Transverse colon (tissue), 4 donors: ENCODE measurements around the gene HLA-DRA.

Experiments used
- EP300 ChIP-seq: sonication (generic); formaldehyde crosslinking; IDR thresholded peaks from one replicate; pipeline ENCODE4 v1.6.1; 2017; ENCODE audit warnings: antibody characterized with exemption, low read depth
- POLR2A ChIP-seq: fragments of 450-650 bp; IDR thresholded peaks from one replicate; pipeline ENCODE4 v1.6.1; 2016; ENCODE audit warnings: antibody characterized with exemption, mild to moderate bottlenecking, moderate library complexity
- POLR2AphosphoS5 ChIP-seq, 3 donors: sonication (generic); formaldehyde crosslinking; IDR thresholded peaks; one replicate each; pipeline ENCODE4 v1.6.1; 2016; ENCODE audit warnings: antibody characterized with exemption in 3 of 3
- TF ChIP-seq, protein P1 (sequence below), 5 experiments: fragments of 200-600 bp in 3 of 5; fragments of 450-650 bp in 2 of 5; sonication (generic) in 3 of 5; IDR thresholded peaks; 1 replicate in 2 of 5; 2 replicates in 3 of 5; pipeline ENCODE4 v1.5.1; 2016 to 2017; ENCODE audit warnings: antibody characterized with exemption in 5 of 5, inconsistent platforms in 3 of 5, mild to moderate bottlenecking in 2 of 5, moderate library complexity in 1 of 5

DNA sequence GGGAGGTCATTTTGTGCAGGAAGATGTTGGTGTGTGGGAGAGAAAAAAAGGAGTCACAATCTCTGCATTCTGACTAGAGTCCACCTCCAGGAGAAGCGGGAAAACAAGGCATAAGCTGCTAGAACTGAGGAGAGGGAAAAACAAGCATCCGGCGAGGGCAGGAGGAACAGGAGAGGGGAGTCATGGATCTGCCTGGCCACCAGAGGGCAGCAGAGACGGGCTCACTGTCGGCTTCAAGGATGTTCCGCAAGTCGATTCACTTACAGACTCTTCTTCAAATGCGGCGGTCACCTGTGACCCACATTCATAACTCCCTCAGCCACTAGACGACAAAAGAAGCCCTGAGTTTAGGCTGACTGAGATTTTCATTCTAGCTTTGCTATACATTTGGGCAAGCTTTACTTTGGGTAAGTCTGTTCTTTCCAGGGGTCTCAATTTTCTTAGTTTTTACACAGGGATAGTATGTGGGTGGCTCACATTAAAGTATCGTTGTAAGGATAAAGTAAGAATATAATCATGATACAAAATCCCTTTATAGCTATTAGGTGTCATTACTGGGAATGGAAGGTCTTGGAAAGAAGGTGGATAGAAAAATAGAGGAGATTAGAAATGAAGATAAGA lies 26.1 kb upstream of the HLA-DRA start:
- TF ChIP-seq, protein P1, sequence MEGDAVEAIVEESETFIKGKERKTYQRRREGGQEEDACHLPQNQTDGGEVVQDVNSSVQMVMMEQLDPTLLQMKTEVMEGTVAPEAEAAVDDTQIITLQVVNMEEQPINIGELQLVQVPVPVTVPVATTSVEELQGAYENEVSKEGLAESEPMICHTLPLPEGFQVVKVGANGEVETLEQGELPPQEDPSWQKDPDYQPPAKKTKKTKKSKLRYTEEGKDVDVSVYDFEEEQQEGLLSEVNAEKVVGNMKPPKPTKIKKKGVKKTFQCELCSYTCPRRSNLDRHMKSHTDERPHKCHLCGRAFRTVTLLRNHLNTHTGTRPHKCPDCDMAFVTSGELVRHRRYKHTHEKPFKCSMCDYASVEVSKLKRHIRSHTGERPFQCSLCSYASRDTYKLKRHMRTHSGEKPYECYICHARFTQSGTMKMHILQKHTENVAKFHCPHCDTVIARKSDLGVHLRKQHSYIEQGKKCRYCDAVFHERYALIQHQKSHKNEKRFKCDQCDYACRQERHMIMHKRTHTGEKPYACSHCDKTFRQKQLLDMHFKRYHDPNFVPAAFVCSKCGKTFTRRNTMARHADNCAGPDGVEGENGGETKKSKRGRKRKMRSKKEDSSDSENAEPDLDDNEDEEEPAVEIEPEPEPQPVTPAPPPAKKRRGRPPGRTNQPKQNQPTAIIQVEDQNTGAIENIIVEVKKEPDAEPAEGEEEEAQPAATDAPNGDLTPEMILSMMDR (IDR thresholded peaks at IDR 0.05), result peak; percentile 91 to 98 (median 95)
- TF ChIP-seq POLR2A (no peak), POLR2AphosphoS5 (IDR thresholded peaks at IDR 0.05) (no peak), EP300 (no peak)
